HepG2 (cell line): ENCODE results near the gene BOLA3. TPM values are rescaled to one million over a fixed set of nuclear protein-coding genes. Genes with fewer than 3 reads are reported as not detected.

Experiments used
- ATAC-seq: fragments of 200-7000 bp; cut with Tn5 transposase; 3 replicates; pipeline ENCODE4 v1.9.1; 2020; ENCODE audit warnings: mild to moderate bottlenecking, moderate library complexity
- BruUV-seq: library from RNA; stranded (reverse); fragments of 400-500 nt; replicated peaks from 2 replicates; lab custom pipeline; 2021; lab: Mats Ljungman, UMichigan
- CTCF ChIA-PET: fragments of 300-600 bp; formaldehyde crosslinking; extraction: SDS; loops from one replicate; lab custom pipeline; 2021; ENCODE audit warnings: low total read pairs, inconsistent platforms, low intra/inter-chr PET ratio; lab: Yijun Ruan, JAX
- POLR2A ChIA-PET: fragments of 350-600 bp; sonication (Branson Sonifier 250); formaldehyde crosslinking; loops from one replicate; lab custom pipeline; 2020; ENCODE audit warnings: antibody characterized with exemption, inconsistent platforms; lab: Yijun Ruan, JAX
- DNase-seq: peaks from one replicate; pipeline ENCODE4 v3.0.0-alpha.2; 2015; ENCODE audit warnings: low spot score
- FAIRE-seq: peaks from 3 replicates; lab custom pipeline; 2011; peaks lifted over from hg19 to GRCh38; lab: Jason Lieb, UNC
- H2AFZ ChIP-seq: one replicate; pipeline ENCODE4 v1.6.1; 2011; ENCODE audit warnings: low read length, inconsistent platforms
- H3K27ac ChIP-seq: fragments of 300-600 bp; 3 replicates; pipeline ENCODE4 v1.8.0; 2011; ENCODE audit warnings: mixed run types, mild to moderate bottlenecking, mixed read lengths, low read length, inconsistent platforms; ENCODE audit not compliant: insufficient read depth; ENCODE audit errors: extremely low read length
- H3K27me3 ChIP-seq, 2 experiments: fragments of 200-600 bp in 1 of 2; 2 replicates in 1 of 2; 3 replicates in 1 of 2; pipeline versions ENCODE4 v1.6.0 to v1.8.0; 2011; ENCODE audit warnings: low read length in 2 of 2, mild to moderate bottlenecking in 2 of 2, moderate library complexity in 2 of 2, inconsistent platforms in 1 of 2; ENCODE audit not compliant: insufficient read depth in 2 of 2, control insufficient read depth in 1 of 2
- H3K36me3 ChIP-seq, 2 experiments: fragments of 200-600 bp in 1 of 2; replicated peaks in 1 of 2; 2 replicates in 1 of 2; 3 replicates in 1 of 2; pipeline versions ENCODE4 v1.5.1 to v1.8.0; 2011; ENCODE audit warnings: low read length in 2 of 2, inconsistent platforms in 1 of 2; ENCODE audit not compliant: insufficient read depth in 2 of 2, control insufficient read depth in 1 of 2
- H3K4me1 ChIP-seq: 2 replicates; pipeline ENCODE4 v1.5.1; 2012; ENCODE audit warnings: low read length, inconsistent platforms; ENCODE audit not compliant: insufficient read depth
- H3K4me2 ChIP-seq: 2 replicates; pipeline ENCODE4 v1.6.0; 2011; ENCODE audit warnings: low read depth, low read length, inconsistent platforms
- H3K4me3 ChIP-seq, 3 experiments: fragments of 200-600 bp in 1 of 3; sonication (generic), shearing (Covaris generic) in 1 of 3; replicated peaks in 1 of 3; 2 replicates each; pipeline ENCODE4 v1.5.1; 2011 to 2016; ENCODE audit warnings: low read length in 3 of 3, inconsistent platforms in 2 of 3, low read depth in 2 of 3, mild to moderate bottlenecking in 2 of 3, control low read depth in 1 of 3, mixed read lengths in 1 of 3; ENCODE audit not compliant: insufficient read depth in 1 of 3
- H3K79me2 ChIP-seq: one replicate; pipeline ENCODE4 v1.6.1; 2011; ENCODE audit warnings: low read length, inconsistent platforms; ENCODE audit not compliant: insufficient read depth
- H3K9ac ChIP-seq: 2 replicates; pipeline ENCODE4 v1.6.0; 2011; ENCODE audit warnings: mild to moderate bottlenecking, low read depth, low read length, inconsistent platforms; ENCODE audit not compliant: insufficient read depth
- H3K9me3 ChIP-seq: 2 replicates; pipeline ENCODE4 v1.5.1; 2012; ENCODE audit warnings: mild to moderate bottlenecking, low read length
- H4K20me1 ChIP-seq: 2 replicates; pipeline ENCODE4 v1.6.0; 2011; ENCODE audit warnings: inconsistent platforms, mild to moderate bottlenecking, low read length, moderate library complexity; ENCODE audit not compliant: insufficient read depth
- AGO2 ChIP-seq: fragments of 200-400 bp; formaldehyde crosslinking; optimal IDR thresholded peaks from 2 replicates; pipeline ENCODE3; 2017; ENCODE audit warnings: mild to moderate bottlenecking, low read depth, low read length, moderate library complexity
- EED ChIP-seq: sonication (generic); formaldehyde crosslinking; IDR thresholded peaks from 2 replicates; pipeline ENCODE4 v1.5.0; 2020; ENCODE audit warnings: mild to moderate bottlenecking, missing genetic modification reagents
- FOSL2 ChIP-seq: sonication (generic); formaldehyde crosslinking; IDR thresholded peaks from 2 replicates; pipeline ENCODE4 v1.4.0; 2020; ENCODE audit warnings: missing genetic modification reagents
- FOXC1 ChIP-seq: sonication (generic); formaldehyde crosslinking; IDR thresholded peaks from 2 replicates; pipeline ENCODE4 v1.8.0; 2022; ENCODE audit warnings: mild to moderate bottlenecking, missing genetic modification reagents, borderline replicate concordance
- GZF1 ChIP-seq: sonication (generic); formaldehyde crosslinking; IDR thresholded peaks from 2 replicates; pipeline ENCODE4 v1.5.1; 2020; ENCODE audit warnings: mild to moderate bottlenecking, missing genetic modification reagents
- HNRNPK ChIP-seq: fragments of 200-400 bp; formaldehyde crosslinking; IDR thresholded peaks from 2 replicates; pipeline ENCODE4 v1.6.1; 2018; ENCODE audit warnings: low read length, low read depth, moderate library complexity, mild to moderate bottlenecking; ENCODE audit not compliant: poor library complexity, severe bottlenecking
- IKZF1 ChIP-seq: fragments of 450-650 bp; IDR thresholded peaks from 2 replicates; pipeline ENCODE4 v1.7.1; 2016
- MAFK ChIP-seq, 2 experiments: IDR thresholded peaks in 1 of 2; conservative IDR thresholded peaks in 1 of 2; 2 replicates each; pipeline ENCODE4 v1.6.1; 2011; ENCODE audit warnings: improper control_type of control experiment in 2 of 2, low read length in 2 of 2
- MTA1 ChIP-seq: sonication (generic); formaldehyde crosslinking; IDR thresholded peaks from 2 replicates; pipeline ENCODE4 v1.4.0; 2020; ENCODE audit warnings: missing genetic modification reagents, mild to moderate bottlenecking, borderline replicate concordance
- PITX1 ChIP-seq: sonication (generic); formaldehyde crosslinking; IDR thresholded peaks from 2 replicates; pipeline ENCODE4 v1.5.1; 2020; ENCODE audit warnings: mild to moderate bottlenecking, missing genetic modification reagents
- POLR2AphosphoS5 ChIP-seq: IDR thresholded peaks from 2 replicates; pipeline ENCODE4 v1.6.1; 2012; ENCODE audit warnings: low read depth, low read length
- RAD51 ChIP-seq: fragments of 450-650 bp; IDR thresholded peaks from 2 replicates; pipeline ENCODE4 v1.6.1; 2016; ENCODE audit warnings: borderline replicate concordance
- SMAD1 ChIP-seq: sonication (generic); formaldehyde crosslinking; IDR thresholded peaks from 2 replicates; pipeline ENCODE4 v1.4.0; 2020; ENCODE audit warnings: missing genetic modification reagents, low read depth, mild to moderate bottlenecking, borderline replicate concordance
- TBP ChIP-seq: sonication (generic); formaldehyde crosslinking; IDR thresholded peaks from 2 replicates; pipeline ENCODE4 v1.5.0; 2020; ENCODE audit warnings: missing genetic modification reagents
- THAP11 ChIP-seq: IDR thresholded peaks from 2 replicates; pipeline ENCODE4 v1.6.1; 2016; ENCODE audit warnings: missing biosample characterization, missing genetic modification reagents
- U2AF2 ChIP-seq: fragments of 200-400 bp; formaldehyde crosslinking; IDR thresholded peaks from 2 replicates; pipeline ENCODE4 v1.6.1; 2017; ENCODE audit warnings: low read depth, mild to moderate bottlenecking, low read length
- ZBTB1 ChIP-seq: sonication (generic); formaldehyde crosslinking; IDR thresholded peaks from 2 replicates; pipeline ENCODE4 v1.4.0; 2020; ENCODE audit warnings: missing genetic modification reagents, borderline replicate concordance
- ZNF12 ChIP-seq: sonication (generic); formaldehyde crosslinking; IDR thresholded peaks from 2 replicates; pipeline ENCODE4 v1.5.0; 2020; ENCODE audit warnings: missing genetic modification reagents
- ZNF260 ChIP-seq: sonication (generic); formaldehyde crosslinking; IDR thresholded peaks from 2 replicates; pipeline ENCODE4 v1.4.0; 2020; ENCODE audit warnings: missing genetic modification reagents, low read depth, mild to moderate bottlenecking, borderline replicate concordance
- ZNF501 ChIP-seq: sonication (generic); formaldehyde crosslinking; IDR thresholded peaks from 2 replicates; pipeline ENCODE4 v1.5.1; 2020; ENCODE audit warnings: mild to moderate bottlenecking, moderate library complexity, missing genetic modification reagents
- ZNF598 ChIP-seq: sonication (generic); formaldehyde crosslinking; IDR thresholded peaks from 2 replicates; pipeline ENCODE4 v1.5.1; 2020; ENCODE audit warnings: mild to moderate bottlenecking, missing genetic modification reagents, borderline replicate concordance
- ZNF740 ChIP-seq: sonication (generic); formaldehyde crosslinking; IDR thresholded peaks from 2 replicates; pipeline ENCODE4 v1.4.0; 2020; ENCODE audit warnings: missing genetic modification reagents
- ZNF761 ChIP-seq: sonication (generic); formaldehyde crosslinking; conservative IDR thresholded peaks from 2 replicates; pipeline ENCODE4 v1.4.0; 2020; ENCODE audit warnings: mild to moderate bottlenecking, missing genetic modification reagents
- WGBS: methylation state at CpG from one replicate; pipeline ENCODE4 v1.1.6; 2017; ENCODE audit warnings: low lambda C conversion rate; 5-methylcytosine and 5-hydroxymethylcytosine counted together
- in situ Hi-C: cut with HindIII; loops from 2 replicates; pipeline ENCODE4 v1.10.0; 2017; ENCODE audit warnings: low pct_unique_long_range_greater_than_20kb; ENCODE audit not compliant: extremely low pct_ligation_motif_present
- intact Hi-C: fragments of 100-400 bp; cut with micrococcal nuclease; formaldehyde crosslinking; loops from one replicate; pipeline ENCODE4 v1.10.0; 2022; ENCODE audit not compliant: unreplicated experiment
- polyA plus RNA-seq, 8 experiments: library from polyadenylated mRNA; depleted of rRNA in 3 of 8; stranded (reverse) in 7 of 8; unstranded in 1 of 8; fragments of >200 nt; fragmentation: Illumina TruSeq in 4 of 8; extraction: Trizol in 4 of 8; gene quantifications; 2 replicates each; pipeline versions ENCODE4 v1.2.1 to v1.2.3, GENCODE V29; 2011 to 2016; ENCODE audit warnings: low read depth in 4 of 8, missing spikeins in 1 of 8, mixed read lengths in 1 of 8; ENCODE audit not compliant: insufficient read depth in 1 of 8
- total RNA-seq, 5 experiments: library from RNA; depleted of rRNA; stranded (reverse); fragments of >200 nt; fragmentation: Illumina TruSeq; extraction: Trizol; gene quantifications; 2 replicates each; pipeline ENCODE4 v1.2.3, GENCODE V29; 2016; ENCODE audit warnings: low read depth in 1 of 5

BOLA3 gene
- total and polyA plus RNA-seq, 2 of the 13 experiments (the other 11 are each of a cell fraction or from before 2014, with no cell fraction given), result 89.7 to 170 TPM

- POLR2A ChIA-PET, result no interaction called here
- Histone ChIP-seq H2AFZ (no peak overlapping the region), H3K79me2 (no peaks in the 10 kb centered on the region), H3K27me3 (no peaks in the 10 kb centered on the region), H4K20me1 (no peaks in the 10 kb centered on the region), H3K4me1 (no peaks in the 10 kb centered on the region), H3K27ac (no peak overlapping the region), H3K4me2 (no peak overlapping the region), H3K36me3 (peaks cover 37 to 72% of the 10 kb centered on the region in 2 experiments), H3K4me3 (no peak overlapping the region), H3K9ac (no peak overlapping the region), H3K9me3 (no peaks in the 10 kb centered on the region)
- no peak for DNase-seq
- BruUV-seq, result no TSS peak
- TF ChIP-seq ZBTB1 (CRISPR knock-in tag) (no peak), HNRNPK (no peak), ZNF260 (CRISPR knock-in tag) (no peak), SMAD1 (no peak), ZNF12 (CRISPR knock-in tag) (no peak), U2AF2 (no peak), AGO2 (peak; percentile 32)
- FAIRE-seq, result no peak
- intact Hi-C loops, result no loop called here
- ATAC-seq, result no peak
- CTCF ChIA-PET, result no interaction called here
- in situ Hi-C loops, result no loop called here
- 95% methylated on average over 20 of the region's 20 CpGs for WGBS
These were observed 48.4 kb downstream of the BOLA3 start for GRCh38 chr2:74099271-74099670.

- no peaks in the 10 kb centered on the region for H4K20me1 ChIP-seq
- FAIRE-seq, result no peak
- TF ChIP-seq MAFK (conservative IDR thresholded peaks at IDR 0.05 in 1 of 2, IDR thresholded peaks at IDR 0.05 in 1 of 2; ENCODE audit: low read length in 2 of 2) (no peak), THAP11 (CRISPR knock-in tag) (no peak), RAD51 (no peak), PITX1 (no peak), TBP (CRISPR knock-in tag) (no peak), POLR2AphosphoS5 (no peak), ZNF598 (CRISPR knock-in tag) (no peak), EED (CRISPR knock-in tag) (no peak), FOSL2 (CRISPR knock-in tag) (no peak), GZF1 (CRISPR knock-in tag) (no peak), IKZF1 (no peak), FOXC1 (no peak), ZNF501 (CRISPR knock-in tag) (no peak), ZNF740 (CRISPR knock-in tag) (no peak), MTA1 (no peak), ZNF761 (CRISPR knock-in tag) (no peak)
These were observed 50.1 kb downstream of the BOLA3 start for GRCh38 chr2:74097574-74097973.

More at GRCh38 chr2:74097574-74097973, 50.1 kb downstream of the BOLA3 start:
- POLR2A ChIA-PET, result interaction anchor here (1.1 kb wide), 1 partner anchor 269 kb away, joined by 3 read pairs; the partner anchor contains the start of gene STAMBP
- WGBS, result 96% methylated on average over 6 of the region's 6 CpGs
- Histone ChIP-seq H3K4me1 (no peaks in the 10 kb centered on the region), H3K27ac (no peak overlapping the region), H3K9ac (no peak overlapping the region), H3K4me3 (no peak overlapping the region), H3K9me3 (no peaks in the 10 kb centered on the region), H3K4me2 (no peak overlapping the region), H2AFZ (no peak overlapping the region), H3K36me3 (peaks cover 45 to 76% of the 10 kb centered on the region in 2 experiments), H3K79me2 (no peaks in the 10 kb centered on the region), H3K27me3 (no peaks in the 10 kb centered on the region)
- no peak for DNase-seq
- ATAC-seq, result no peak
- intact Hi-C loops, result no loop called here
- in situ Hi-C loops, result no loop called here
- CTCF ChIA-PET, result no interaction called here
- BruUV-seq, result no TSS peak
